MCF 10A (cell line): ENCODE data around the gene PPP2R1A. TPM values are rescaled to one million over a fixed set of nuclear protein-coding genes. Genes with fewer than 3 reads are reported as not detected.

Experiments
- BruUV-seq: library from RNA; stranded (reverse); fragments of 400-500 nt; replicated peaks from 2 replicates; lab custom pipeline; 2021; lab: Mats Ljungman, UMichigan
- CTCF ChIA-PET: fragments of 300-600 bp; sonication (Branson Sonifier 250); formaldehyde crosslinking; extraction: SDS; loops from one replicate; lab custom pipeline; 2021; ENCODE audit warnings: antibody characterized with exemption, inconsistent platforms; lab: Yijun Ruan, JAX
- POLR2A ChIA-PET: fragments of 300-600, 350-650 bp; sonication (Branson Sonifier 250); formaldehyde crosslinking; extraction: SDS; loops from one replicate; lab custom pipeline; 2020; ENCODE audit warnings: antibody characterized with exemption, inconsistent platforms; lab: Yijun Ruan, JAX
- DNase-seq: peaks from one replicate; pipeline ENCODE4 v3.0.0-alpha.2; 2018; ENCODE audit not compliant: unreplicated experiment
- H3K27ac Mint-ChIP-seq: one replicate; pipeline ENCODE4 v1.8.0; 2022; ENCODE audit warnings: mild to moderate bottlenecking, low read depth, mixed read lengths; ENCODE audit not compliant: unreplicated experiment
- H3K27me3 Mint-ChIP-seq: one replicate; pipeline ENCODE4 v1.8.0; 2022; ENCODE audit warnings: mixed read lengths; ENCODE audit not compliant: insufficient read depth, unreplicated experiment
- H3K36me3 Mint-ChIP-seq: one replicate; pipeline ENCODE4 v1.8.0; 2022; ENCODE audit warnings: mild to moderate bottlenecking, moderate library complexity, mixed read lengths; ENCODE audit not compliant: insufficient read depth, unreplicated experiment
- H3K4me1 Mint-ChIP-seq: one replicate; pipeline ENCODE4 v1.8.0; 2022; ENCODE audit warnings: mixed read lengths; ENCODE audit not compliant: insufficient read depth, unreplicated experiment
- H3K4me3 Mint-ChIP-seq: one replicate; pipeline ENCODE4 v1.8.0; 2022; ENCODE audit warnings: mild to moderate bottlenecking, moderate library complexity, mixed read lengths; ENCODE audit not compliant: unreplicated experiment
- H3K9me3 Mint-ChIP-seq: one replicate; pipeline ENCODE4 v1.8.0; 2022; ENCODE audit warnings: mixed read lengths; ENCODE audit not compliant: unreplicated experiment
- intact Hi-C: fragments of 100-400 bp; cut with micrococcal nuclease; formaldehyde crosslinking; loops from 2 replicates; pipeline ENCODE4 v1.14.1; 2022
- microRNA-seq: library from miRNA; unstranded; fragments of <30 nt; microRNA quantifications from one replicate; pipeline ENCODE4 v1.2.0, GENCODE V29; 2022
- total RNA-seq: library from RNA; stranded (reverse); gene quantifications from 2 replicates; pipeline ENCODE4 v1.2.3, GENCODE V29; 2022
- TF ChIP-seq, protein P1 (sequence below): fragments of 200-600 bp; IDR thresholded peaks from one replicate; pipeline ENCODE4 v1.8.0; 2022; ENCODE audit warnings: antibody characterized with exemption, mild to moderate bottlenecking; ENCODE audit not compliant: unreplicated experiment

PPP2R1A gene
- total RNA-seq, 1 experiment from 2014 or later: 194 TPM

DNA sequence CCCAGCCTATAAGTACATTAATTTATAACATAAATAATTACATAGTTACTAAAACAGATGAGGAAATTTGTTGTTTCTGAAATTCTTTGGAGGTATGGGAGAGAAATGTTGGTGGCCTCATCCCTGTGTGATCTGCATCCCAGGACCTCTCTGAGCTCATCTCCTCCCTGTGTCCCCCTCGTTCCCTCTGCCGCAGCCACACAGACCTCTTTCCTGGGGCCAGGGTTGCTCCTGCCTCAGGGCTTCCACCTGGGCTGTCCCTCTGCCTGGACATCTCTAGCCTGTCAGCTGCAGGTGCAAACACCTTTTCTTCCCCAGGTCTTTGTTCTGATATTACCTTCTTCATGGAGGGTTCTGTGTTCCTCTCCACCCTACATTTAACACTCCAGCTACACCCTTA lies 83.4 kb downstream of the PPP2R1A start:
- ChIA-PET POLR2A (interaction anchor here (0.7 kb wide), 1 partner anchor 397 kb away, joined by 3 read pairs; no protein-coding TSS in a partner anchor), CTCF (interaction anchor here (0.7 kb wide), 1 partner anchor 21 kb away, joined by 7 read pairs; no protein-coding TSS in a partner anchor)
- no TSS peak for BruUV-seq
- no peak for DNase-seq
- peaks cover 27% of the 10 kb centered on the region for H3K36me3 Mint-ChIP-seq
- intact Hi-C loops: no loop called here
- no peak overlapping the region for H3K27ac Mint-ChIP-seq
- peaks cover 32% of the 10 kb centered on the region for H3K9me3 Mint-ChIP-seq
- H3K4me3 Mint-ChIP-seq: no peak overlapping the region
- no peaks in the 10 kb centered on the region for H3K27me3 Mint-ChIP-seq
- H3K4me1 Mint-ChIP-seq: peaks cover 10% of the 10 kb centered on the region
- TF ChIP-seq, protein P1, sequence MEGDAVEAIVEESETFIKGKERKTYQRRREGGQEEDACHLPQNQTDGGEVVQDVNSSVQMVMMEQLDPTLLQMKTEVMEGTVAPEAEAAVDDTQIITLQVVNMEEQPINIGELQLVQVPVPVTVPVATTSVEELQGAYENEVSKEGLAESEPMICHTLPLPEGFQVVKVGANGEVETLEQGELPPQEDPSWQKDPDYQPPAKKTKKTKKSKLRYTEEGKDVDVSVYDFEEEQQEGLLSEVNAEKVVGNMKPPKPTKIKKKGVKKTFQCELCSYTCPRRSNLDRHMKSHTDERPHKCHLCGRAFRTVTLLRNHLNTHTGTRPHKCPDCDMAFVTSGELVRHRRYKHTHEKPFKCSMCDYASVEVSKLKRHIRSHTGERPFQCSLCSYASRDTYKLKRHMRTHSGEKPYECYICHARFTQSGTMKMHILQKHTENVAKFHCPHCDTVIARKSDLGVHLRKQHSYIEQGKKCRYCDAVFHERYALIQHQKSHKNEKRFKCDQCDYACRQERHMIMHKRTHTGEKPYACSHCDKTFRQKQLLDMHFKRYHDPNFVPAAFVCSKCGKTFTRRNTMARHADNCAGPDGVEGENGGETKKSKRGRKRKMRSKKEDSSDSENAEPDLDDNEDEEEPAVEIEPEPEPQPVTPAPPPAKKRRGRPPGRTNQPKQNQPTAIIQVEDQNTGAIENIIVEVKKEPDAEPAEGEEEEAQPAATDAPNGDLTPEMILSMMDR: no peak

DNA sequence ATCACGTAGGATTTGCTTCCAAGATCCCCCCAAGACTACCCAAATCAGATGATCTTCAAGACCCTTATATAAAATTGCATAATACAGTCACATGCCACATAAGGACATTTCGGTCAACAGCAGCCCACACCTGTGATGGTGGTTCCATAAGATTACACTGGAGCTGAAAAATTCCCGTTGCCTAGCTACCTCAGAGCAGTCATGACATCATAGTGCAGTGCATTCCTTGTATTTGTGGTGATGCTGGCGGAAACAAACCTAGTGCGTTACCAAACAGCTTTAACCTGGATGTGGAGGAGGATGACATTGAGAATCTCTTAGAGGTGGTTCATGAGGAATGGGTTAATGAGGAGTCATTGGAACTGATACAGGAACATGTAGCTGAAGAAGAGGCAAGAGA lies 84.3 kb downstream of the PPP2R1A start:
- TF ChIP-seq, protein P1: no peak
- Mint-ChIP-seq H3K4me1 (peaks cover 10% of the 10 kb centered on the region), H3K27me3 (no peaks in the 10 kb centered on the region), H3K36me3 (peaks cover 36% of the 10 kb centered on the region), H3K27ac (no peak overlapping the region), H3K9me3 (peaks cover 38% of the 10 kb centered on the region), H3K4me3 (no peak overlapping the region)
- intact Hi-C loops: no loop called here
- ChIA-PET POLR2A (interaction anchor here (0.6 kb wide), 1 partner anchor 289 kb away, joined by 3 read pairs; no protein-coding TSS in a partner anchor), CTCF (no interaction called here)
- DNase-seq: no peak
- no TSS peak for BruUV-seq

DNA sequence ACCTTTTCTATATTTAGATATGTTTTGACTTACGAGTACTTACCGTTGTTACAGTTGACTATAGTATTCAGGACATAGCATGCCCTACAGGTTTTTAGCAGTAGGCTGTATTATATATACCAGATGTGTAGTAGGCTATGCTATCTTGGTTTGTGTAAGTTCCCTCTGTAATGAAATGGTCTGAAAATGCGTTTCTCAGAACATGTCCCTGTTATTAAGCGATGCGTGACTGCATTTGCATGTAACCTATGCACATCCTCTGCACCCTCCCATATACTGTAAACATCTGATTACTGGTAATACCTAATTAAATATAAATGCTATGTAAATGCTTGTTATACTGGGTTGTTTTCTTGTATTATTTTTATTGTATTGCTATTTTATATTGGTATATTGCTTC lies 86.1 kb downstream of the PPP2R1A start:
- TF ChIP-seq, protein P1: no peak

DNA sequence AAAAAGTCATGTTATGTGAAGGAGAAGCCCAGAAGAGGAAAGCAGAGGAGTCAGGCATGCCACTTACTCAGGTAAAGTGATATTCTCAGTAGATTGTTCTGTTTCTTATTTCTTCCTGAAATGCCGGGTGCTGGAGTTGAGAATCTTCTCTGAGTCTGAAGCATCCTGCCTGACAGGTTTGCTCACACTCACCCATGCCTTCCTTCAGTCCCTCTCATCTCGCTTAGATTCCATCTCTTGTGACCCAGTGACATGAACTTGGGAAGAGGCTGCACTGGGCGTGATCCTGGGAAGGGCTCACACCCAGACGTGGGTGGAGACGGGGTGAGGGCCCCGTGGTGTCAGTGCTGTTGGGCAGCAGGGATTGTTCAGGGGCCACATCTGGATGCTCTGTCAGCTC lies 87.6 kb downstream of the PPP2R1A start:
- H3K4me3 Mint-ChIP-seq: no peak overlapping the region
- H3K4me1 Mint-ChIP-seq: no peaks in the 10 kb centered on the region
- H3K27me3 Mint-ChIP-seq: no peaks in the 10 kb centered on the region
- intact Hi-C loops: no loop called here
- no TSS peak for BruUV-seq
- H3K9me3 Mint-ChIP-seq: peaks cover 31% of the 10 kb centered on the region
- DNase-seq: no peak
- H3K36me3 Mint-ChIP-seq: peaks cover 55% of the 10 kb centered on the region
- ChIA-PET POLR2A (no interaction called here), CTCF (interaction anchor here (0.5 to 0.6 kb wide), 2 partner anchors 16 to 24 kb away, joined by 3 read pairs; no protein-coding TSS in a partner anchor)
- no peak overlapping the region for H3K27ac Mint-ChIP-seq
- TF ChIP-seq, protein P1: no peak

More for the DNA sequence above, 86.1 kb downstream of the PPP2R1A start:
- CTCF ChIA-PET: no interaction called here
- no peaks in the 10 kb centered on the region for H3K27me3 Mint-ChIP-seq
- H3K4me1 Mint-ChIP-seq: no peaks in the 10 kb centered on the region
- peaks cover 40% of the 10 kb centered on the region for H3K36me3 Mint-ChIP-seq
- DNase-seq: no peak
- peaks cover 38% of the 10 kb centered on the region for H3K9me3 Mint-ChIP-seq
- no peak overlapping the region for H3K4me3 Mint-ChIP-seq
- intact Hi-C loops: no loop called here
- H3K27ac Mint-ChIP-seq: no peak overlapping the region
- POLR2A ChIA-PET: no interaction called here
- no TSS peak for BruUV-seq

Small RNA genes within 50 kb of the gene (microRNA-seq; reads per million reads assigned to microRNA genes)
- gene MIR6801: not detected

Other genes starting within 250 kb of the PPP2R1A start
- gene ZNF350, start 203.2 kb upstream of the PPP2R1A start, total RNA-seq: 7.0 and 8.9 TPM in 2 replicates
- gene ZNF615, start 181.8 kb upstream of the PPP2R1A start, total RNA-seq: 7.3 and 9.0 TPM in 2 replicates
- gene ZNF614, start 161.7 kb upstream of the PPP2R1A start, total RNA-seq: 10.2 and 10.3 TPM in 2 replicates
- 17.2 and 25.4 TPM in 2 replicates for gene ZNF432, start 141.2 kb upstream of the PPP2R1A start, total RNA-seq
- 40.9 and 49.8 TPM in 2 replicates for gene ZNF841, start 94.3 kb upstream of the PPP2R1A start, total RNA-seq
- 9.5 and 13.5 TPM in 2 replicates for gene ZNF616, start 50.1 kb upstream of the PPP2R1A start, total RNA-seq
- 4.3 and 7.7 TPM in 2 replicates for gene ZNF836, start 18.4 kb upstream of the PPP2R1A start, total RNA-seq
- gene ZNF766, start 79.5 kb downstream of the PPP2R1A start, total RNA-seq: 11.5 and 16.0 TPM in 2 replicates
- gene ZNF480, start 107.1 kb downstream of the PPP2R1A start, total RNA-seq: 13.1 and 15.8 TPM in 2 replicates
- not detected in 2 replicates for gene ZNF610, start 146.2 kb downstream of the PPP2R1A start, total RNA-seq
- 6.7 and 6.9 TPM in 2 replicates for gene ZNF880, start 179.9 kb downstream of the PPP2R1A start, total RNA-seq
- gene ZNF528, start 207.8 kb downstream of the PPP2R1A start, total RNA-seq: 16.0 and 21.6 TPM in 2 replicates
- gene ZNF534, start 239.1 kb downstream of the PPP2R1A start, total RNA-seq: not detected in 2 replicates